Activated naive CD4-positive, alpha-beta T cell treated with anti-CD3 and anti-CD28 coated beads for 36 hours (primary cell): Measurements from ENCODE around the gene PTPRH. TPM values are rescaled to one million over a fixed set of nuclear protein-coding genes. Genes with fewer than 3 reads are reported as not detected.
A peak's percentile ranks its signal among the peaks of the same experiment; 100 is the strongest.

Source experiments
- microRNA-seq: library from miRNA; unstranded; fragments of <30 nt; microRNA quantifications from one replicate; pipeline ENCODE4 v1.2.0, GENCODE V29; 2022; ENCODE audit warnings: borderline microRNAs expressed, borderline replicate concordance
- total RNA-seq, 2 experiments: library from RNA; stranded (reverse); gene quantifications; one replicate each; pipeline ENCODE4 v1.2.3, GENCODE V29; 2021

PTPRH gene
- total RNA-seq, 2 experiments from 2014 or later, result not detected

Small RNA genes lying within 50 kb of the gene (microRNA-seq; reads per million reads assigned to microRNA genes)
- gene MIR6802, result 1.6 reads per million
- 5.5 reads per million, percentile 3 among the genes with 10 or more reads in this experiment for gene MIR6803
- gene MIR6804, result 5.5 reads per million, percentile 3 among the genes with 10 or more reads in this experiment

Other genes starting within 250 kb of the PTPRH start
- 1 to 10 TPM; 5.5 TPM for gene NLRP2, start 243.1 kb downstream of the PTPRH start, total RNA-seq
- gene GP6, start 171.2 kb downstream of the PTPRH start, total RNA-seq, result not detected
- gene RDH13, start 146.4 kb downstream of the PTPRH start, total RNA-seq, result 1 to 10 TPM; 8.7 to 8.9 TPM
- gene EPS8L1, start 133.6 kb downstream of the PTPRH start, total RNA-seq, result under 1 TPM; 0.88 to 0.89 TPM
- gene PPP1R12C, start 91.9 kb downstream of the PTPRH start, total RNA-seq, result 10 to 100 TPM; 41.2 to 42.1 TPM
- not detected for gene TNNT1, start 60.3 kb downstream of the PTPRH start, total RNA-seq
- gene TNNI3, start 51.8 kb downstream of the PTPRH start, total RNA-seq, result not detected
- not detected for gene DNAAF3, start 42.9 kb downstream of the PTPRH start, total RNA-seq
- not detected for gene SYT5, start 29.2 kb downstream of the PTPRH start, total RNA-seq
- 1 to 10 TPM; 6.1 to 6.8 TPM for gene TMEM86B, start 19.3 kb upstream of the PTPRH start, total RNA-seq
- gene PPP6R1, start 49.5 kb upstream of the PTPRH start, total RNA-seq, result 100 to 1,000 TPM; 166 to 174 TPM
- gene HSPBP1, start 70.6 kb upstream of the PTPRH start, total RNA-seq, result 10 to 100 TPM; 44.3 to 45.0 TPM
- gene BRSK1, start 74.5 kb upstream of the PTPRH start, total RNA-seq, result 1 to 10 TPM; 1.4 to 2.2 TPM
- gene TMEM150B, start 115.8 kb upstream of the PTPRH start, total RNA-seq, result not detected
- 10 to 100 TPM; 45.9 to 47.1 TPM for gene KMT5C, start 130.4 kb upstream of the PTPRH start, total RNA-seq
- under 1 TPM; 0.57 to 0.64 TPM for gene COX6B2, start 145.2 kb upstream of the PTPRH start, total RNA-seq
- not detected for gene GARIN5B, start 153.8 kb upstream of the PTPRH start, total RNA-seq
- gene IL11, start 161.0 kb upstream of the PTPRH start, total RNA-seq, result not detected
- not detected for gene TMEM190, start 167.3 kb upstream of the PTPRH start, total RNA-seq
- gene TMEM238, start 174.8 kb upstream of the PTPRH start, total RNA-seq, result 10 to 100 TPM in 1 of 2 experiments, 1 to 10 TPM in 1; 9.9 to 10.2 TPM
- 1,000 to 10,000 TPM; 3,327 to 3,354 TPM for gene RPL28, start 176.4 kb upstream of the PTPRH start, total RNA-seq
- gene UBE2S, start 198.3 kb upstream of the PTPRH start, total RNA-seq, result 100 to 1,000 TPM; 294 to 307 TPM
- not detected for gene SHISA7, start 233.8 kb upstream of the PTPRH start, total RNA-seq